Tibial artery (tissue), 4 donors: ENCODE data around the gene COQ4.

Experiments used
- DNase-seq, 2 donors: peaks; one replicate each; pipeline ENCODE4 v3.0.0-alpha.2; 2019
- H3K27ac ChIP-seq, 2 donors: fragments of 200-600 bp; sonication (generic) in 1 of 2; 1 replicate in 1 of 2; 2 replicates in 1 of 2; pipeline ENCODE4 v1.5.1; 2018 to 2019; ENCODE audit warnings: mild to moderate bottlenecking in 1 of 2
- H3K27me3 ChIP-seq, 2 donors: fragments of 200-600 bp; sonication (generic) in 1 of 2; one replicate each; pipeline versions ENCODE4 v1.5.1 to v1.6.0; 2016 to 2019
- H3K36me3 ChIP-seq, 3 donors: fragments of 200-600 bp; sonication (generic) in 2 of 3; one replicate each; pipeline ENCODE4 v1.5.1; 2016 to 2019; ENCODE audit warnings: mild to moderate bottlenecking in 2 of 3
- H3K4me1 ChIP-seq, 4 donors: fragments of 200-600 bp; sonication (generic) in 2 of 4; 1 replicate in 3 of 4; 2 replicates in 1 of 4; pipeline ENCODE4 v1.5.1; 2016 to 2019
- H3K4me3 ChIP-seq, 2 donors: fragments of 200-600 bp; sonication (generic) in 1 of 2; 1 replicate in 1 of 2; 2 replicates in 1 of 2; pipeline ENCODE4 v1.5.1; 2018 to 2019; ENCODE audit warnings: mild to moderate bottlenecking in 2 of 2
- H3K9me3 ChIP-seq, 3 donors: fragments of 200-600 bp; sonication (generic) in 1 of 3; one replicate each; pipeline ENCODE4 v1.5.1; 2016 to 2019
- CTCF ChIP-seq, 2 experiments: fragments of 200-600 bp in 1 of 2; fragments of 450-650 bp in 1 of 2; IDR thresholded peaks; one replicate each; pipeline ENCODE4 v1.5.1; 2017 to 2019; ENCODE audit warnings: antibody characterized with exemption in 2 of 2, mild to moderate bottlenecking in 1 of 2, moderate library complexity in 1 of 2
- intact Hi-C: fragments of 100-400 bp; cut with DNase I; formaldehyde crosslinking; loops from one replicate; pipeline ENCODE4 v1.15.0; 2023; ENCODE audit warnings: low total_unique reads

The COQ4 gene

GRCh38 chr9:128286440-128286839, 36.2 kb upstream of the COQ4 start:
- intact Hi-C loops: no loop called here
- H3K4me1 ChIP-seq: no peaks in the 10 kb centered on the region
- H3K27me3 ChIP-seq: no peaks in the 10 kb centered on the region
- H3K27ac ChIP-seq: no peak overlapping the region
- no peaks in the 10 kb centered on the region for H3K9me3 ChIP-seq
- H3K36me3 ChIP-seq: peaks cover 9 to 54% (median 28%) of the 10 kb centered on the region in 3 donors
- no peak for TF ChIP-seq CTCF (IDR thresholded peaks at IDR 0.05)
- H3K4me3 ChIP-seq: no peak overlapping the region
- DNase-seq: no peak

GRCh38 chr9:128288273-128289004, 34.2 kb upstream of the COQ4 start:
- Histone ChIP-seq H3K4me1 (no peaks in the 10 kb centered on the region), H3K27ac (no peak overlapping the region), H3K4me3 (no peak overlapping the region), H3K36me3 (peaks cover 9 to 54% (median 28%) of the 10 kb centered on the region in 3 donors), H3K9me3 (no peaks in the 10 kb centered on the region), H3K27me3 (no peaks in the 10 kb centered on the region)
- TF ChIP-seq CTCF (IDR thresholded peaks at IDR 0.05): no peak
- intact Hi-C loops: no loop called here
- DNase-seq: no peak

- Histone ChIP-seq H3K27me3 (no peaks in the 10 kb centered on the region), H3K27ac (no peak overlapping the region), H3K4me3 (no peak overlapping the region), H3K9me3 (no peaks in the 10 kb centered on the region), H3K4me1 (no peaks in the 10 kb centered on the region), H3K36me3 (peaks cover 5 to 31% (median 11%) of the 10 kb centered on the region in 3 donors)
- DNase-seq: no peak
- TF ChIP-seq CTCF (IDR thresholded peaks at IDR 0.05): no peak
- intact Hi-C loops: no loop called here
These were observed 30.6 kb upstream of the COQ4 start for GRCh38 chr9:128292009-128292408.

- TF ChIP-seq CTCF (IDR thresholded peaks at IDR 0.05): no peak
- H3K27me3 ChIP-seq: no peaks in the 10 kb centered on the region
- peaks cover 5 to 20% (median 6%) of the 10 kb centered on the region in 3 donors for H3K36me3 ChIP-seq
- no peaks in the 10 kb centered on the region for H3K9me3 ChIP-seq
- intact Hi-C loops: no loop called here
- no peak overlapping the region for H3K27ac ChIP-seq
- no peaks in the 10 kb centered on the region for H3K4me1 ChIP-seq
- DNase-seq: no peak
- H3K4me3 ChIP-seq: no peak overlapping the region
These were observed 29.5 kb upstream of the COQ4 start for GRCh38 chr9:128293091-128293490.

GRCh38 chr9:128294142-128294541, 28.5 kb upstream of the COQ4 start:
- DNase-seq: no peak
- no peak overlapping the region for H3K27ac ChIP-seq
- no peak overlapping the region for H3K4me3 ChIP-seq
- no peaks in the 10 kb centered on the region for H3K4me1 ChIP-seq
- peaks cover 0 to 10% (median 0%) of the 10 kb centered on the region in 3 donors for H3K36me3 ChIP-seq
- TF ChIP-seq CTCF (IDR thresholded peaks at IDR 0.05): no peak
- intact Hi-C loops: no loop called here
- H3K27me3 ChIP-seq: no peaks in the 10 kb centered on the region
- no peaks in the 10 kb centered on the region for H3K9me3 ChIP-seq
